SU-DHL-6 (cell line): ENCODE measurements around the gene SLC24A3.

ENCODE experiments used
- H2AFZ ChIP-seq: fragments of 200-600 bp; sonication (generic); 2 replicates; pipeline ENCODE4 v1.6.1; 2014; ENCODE audit warnings: low read depth, mild to moderate bottlenecking, moderate library complexity, mixed read lengths, antibody characterized with exemption, low read length; ENCODE audit not compliant: severe bottlenecking
- H3F3A ChIP-seq: fragments of 200-600 bp; shearing (Covaris generic); 2 replicates; pipeline ENCODE4 v1.6.0; 2016; ENCODE audit warnings: antibody characterized with exemption, mild to moderate bottlenecking; ENCODE audit not compliant: insufficient read depth
- H3K27ac ChIP-seq: fragments of 200-600 bp; sonication (generic); 2 replicates; pipeline ENCODE4 v1.5.1; 2016; ENCODE audit warnings: low read depth, mild to moderate bottlenecking, low read length, moderate library complexity, mixed read lengths
- H3K27me3 ChIP-seq: fragments of 200-600 bp; sonication (generic), shearing (Covaris generic); 2 replicates; pipeline ENCODE4 v1.6.0; 2014; ENCODE audit warnings: mild to moderate bottlenecking, low read length
- H3K36me3 ChIP-seq: fragments of 200-600 bp; sonication (generic); 2 replicates; pipeline ENCODE4 v1.6.1; 2014; ENCODE audit warnings: mild to moderate bottlenecking, low read length, mixed read lengths
- H3K4me2 ChIP-seq: fragments of 300-600, 200-600 bp; shearing (Covaris generic), sonication (generic); 2 replicates; pipeline ENCODE4 v1.6.0; 2014; ENCODE audit warnings: low read length, low read depth, mild to moderate bottlenecking; ENCODE audit not compliant: poor library complexity, severe bottlenecking
- H3K4me3 ChIP-seq: fragments of 200-600 bp; sonication (generic); 2 replicates; pipeline ENCODE4 v1.5.1; 2014; ENCODE audit warnings: antibody characterized with exemption, low read length, mild to moderate bottlenecking, mixed read lengths; ENCODE audit not compliant: insufficient read depth, poor library complexity, severe bottlenecking
- H3K79me2 ChIP-seq: fragments of 200-600 bp; sonication (generic); 2 replicates; pipeline ENCODE4 v1.6.1; 2014; ENCODE audit warnings: mild to moderate bottlenecking, low read length, moderate library complexity; ENCODE audit not compliant: insufficient read depth
- H3K9ac ChIP-seq: fragments of 200-600 bp; sonication (generic); 2 replicates; pipeline ENCODE4 v1.7.0; 2014; ENCODE audit warnings: mild to moderate bottlenecking, low read length
- H3K9me2 ChIP-seq: fragments of 200-600 bp; sonication (generic); replicated peaks from 2 replicates; pipeline ENCODE4 v1.6.1; 2014; ENCODE audit warnings: low read length; ENCODE audit not compliant: insufficient read depth
- H3K9me3 ChIP-seq: fragments of 200-600 bp; sonication (generic); 2 replicates; pipeline ENCODE4 v1.6.1; 2014; ENCODE audit warnings: low read length, mixed read lengths; ENCODE audit not compliant: insufficient read depth
- H4K20me1 ChIP-seq: fragments of 200-600 bp; sonication (generic); 2 replicates; pipeline ENCODE4 v1.6.1; 2014; ENCODE audit warnings: low read depth, mild to moderate bottlenecking, antibody characterized with exemption, low read length, moderate library complexity, mixed read lengths
- CTCF ChIP-seq: fragments of 200-600 bp; sonication (generic); IDR thresholded peaks from one replicate; pipeline ENCODE4 v1.5.1; 2017; ENCODE audit warnings: antibody characterized with exemption, mild to moderate bottlenecking, low read length, moderate library complexity; ENCODE audit not compliant: insufficient read depth, poor library complexity, severe bottlenecking
- EZH2phosphoT487 ChIP-seq: fragments of 200-600 bp; sonication (generic), shearing (Covaris generic); conservative IDR thresholded peaks from 2 replicates; pipeline ENCODE4 v1.6.1; 2018; ENCODE audit warnings: mild to moderate bottlenecking, antibody characterized with exemption, low read length, moderate library complexity, mixed read lengths

The SLC24A3 gene

GRCh38 chr20:19291024-19291817, 78.8 kb downstream of the SLC24A3 start:
- Histone ChIP-seq H3K36me3 (no peaks in the 10 kb centered on the region), H3F3A (no peaks in the 10 kb centered on the region), H3K27me3 (no peaks in the 10 kb centered on the region), H3K79me2 (no peaks in the 10 kb centered on the region), H3K27ac (no peak overlapping the region), H3K9me3 (no peaks in the 10 kb centered on the region), H2AFZ (no peak overlapping the region), H3K9me2 (no peaks in the 10 kb centered on the region), H4K20me1 (no peaks in the 10 kb centered on the region), H3K4me3 (no peak overlapping the region), H3K4me2 (no peak overlapping the region), H3K9ac (no peak overlapping the region)
- no peak for TF ChIP-seq CTCF
- TF ChIP-seq EZH2phosphoT487 = no peak

- H2AFZ ChIP-seq = no peak overlapping the region
- no peak for TF ChIP-seq EZH2phosphoT487
- TF ChIP-seq CTCF = no peak
- H3K4me3 ChIP-seq = no peak overlapping the region
- no peaks in the 10 kb centered on the region for H3K9me3 ChIP-seq
- no peaks in the 10 kb centered on the region for H4K20me1 ChIP-seq
- no peaks in the 10 kb centered on the region for H3K79me2 ChIP-seq
- no peaks in the 10 kb centered on the region for H3K9me2 ChIP-seq
- H3K4me2 ChIP-seq = no peak overlapping the region
- H3F3A ChIP-seq = no peaks in the 10 kb centered on the region
- no peak overlapping the region for H3K27ac ChIP-seq
- H3K36me3 ChIP-seq = no peaks in the 10 kb centered on the region
- H3K9ac ChIP-seq = no peak overlapping the region
- H3K27me3 ChIP-seq = no peaks in the 10 kb centered on the region
Measured at GRCh38 chr20:19291818-19292132, 79.3 kb downstream of the SLC24A3 start.

- no peak overlapping the region for H2AFZ ChIP-seq
- no peaks in the 10 kb centered on the region for H3K9me3 ChIP-seq
- no peaks in the 10 kb centered on the region for H3F3A ChIP-seq
- H3K4me2 ChIP-seq = no peak overlapping the region
- H3K27ac ChIP-seq = no peak overlapping the region
- no peaks in the 10 kb centered on the region for H4K20me1 ChIP-seq
- H3K79me2 ChIP-seq = no peaks in the 10 kb centered on the region
- H3K27me3 ChIP-seq = no peaks in the 10 kb centered on the region
- TF ChIP-seq CTCF (no peak), EZH2phosphoT487 (no peak)
- no peak overlapping the region for H3K9ac ChIP-seq
- H3K36me3 ChIP-seq = no peaks in the 10 kb centered on the region
- H3K9me2 ChIP-seq = 0 out of 2 replicates have a peak, but pooled peaks cover 3% of the 10 kb centered on the region
- H3K4me3 ChIP-seq = no peak overlapping the region
Measured at GRCh38 chr20:19292254-19292653, 79.8 kb downstream of the SLC24A3 start.
